ENCODE results near the gene KIAA1549.

KIAA1549 gene

DNA sequence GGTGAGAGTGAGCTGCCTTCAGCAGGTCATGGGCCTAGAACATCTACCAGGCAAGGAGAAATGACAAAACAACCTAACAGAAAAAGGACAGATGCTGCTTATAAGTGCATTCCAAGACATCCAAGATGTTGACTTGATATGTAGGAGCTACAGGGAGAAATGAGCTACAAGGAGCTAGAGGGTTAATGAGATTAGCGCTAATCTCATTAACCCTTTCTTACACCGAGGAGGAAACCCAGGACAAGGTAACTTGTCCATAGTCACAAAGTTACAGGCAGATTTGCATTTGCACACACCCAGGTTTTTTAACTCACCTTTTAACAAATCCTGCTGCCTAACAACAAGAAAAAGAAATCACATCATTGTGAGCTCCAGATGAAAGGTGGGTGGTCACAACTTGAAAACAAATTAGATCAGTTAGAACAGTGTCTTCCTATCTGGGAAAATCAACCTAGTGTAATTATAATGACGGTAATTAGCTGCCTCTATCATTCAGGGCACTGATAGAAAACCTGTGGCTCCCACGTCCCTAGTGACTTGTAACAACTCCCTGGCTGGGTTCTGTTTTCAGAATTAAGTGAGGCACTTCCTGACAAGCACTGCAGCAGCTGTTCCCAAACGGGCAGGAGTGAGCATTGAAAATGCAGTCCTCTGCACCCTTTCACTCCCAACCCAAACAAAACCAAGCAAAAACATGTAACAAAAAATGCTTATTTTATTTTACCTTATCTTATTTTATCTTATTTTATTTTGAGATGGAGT lies 5.7 kb downstream of the KIAA1549 start:
- no peak overlapping the region for H3K4me3 ChIP-seq (ENCODE audit: low read depth, low read length)
- TF ChIP-seq, protein P1, sequence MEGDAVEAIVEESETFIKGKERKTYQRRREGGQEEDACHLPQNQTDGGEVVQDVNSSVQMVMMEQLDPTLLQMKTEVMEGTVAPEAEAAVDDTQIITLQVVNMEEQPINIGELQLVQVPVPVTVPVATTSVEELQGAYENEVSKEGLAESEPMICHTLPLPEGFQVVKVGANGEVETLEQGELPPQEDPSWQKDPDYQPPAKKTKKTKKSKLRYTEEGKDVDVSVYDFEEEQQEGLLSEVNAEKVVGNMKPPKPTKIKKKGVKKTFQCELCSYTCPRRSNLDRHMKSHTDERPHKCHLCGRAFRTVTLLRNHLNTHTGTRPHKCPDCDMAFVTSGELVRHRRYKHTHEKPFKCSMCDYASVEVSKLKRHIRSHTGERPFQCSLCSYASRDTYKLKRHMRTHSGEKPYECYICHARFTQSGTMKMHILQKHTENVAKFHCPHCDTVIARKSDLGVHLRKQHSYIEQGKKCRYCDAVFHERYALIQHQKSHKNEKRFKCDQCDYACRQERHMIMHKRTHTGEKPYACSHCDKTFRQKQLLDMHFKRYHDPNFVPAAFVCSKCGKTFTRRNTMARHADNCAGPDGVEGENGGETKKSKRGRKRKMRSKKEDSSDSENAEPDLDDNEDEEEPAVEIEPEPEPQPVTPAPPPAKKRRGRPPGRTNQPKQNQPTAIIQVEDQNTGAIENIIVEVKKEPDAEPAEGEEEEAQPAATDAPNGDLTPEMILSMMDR (conservative IDR thresholded peaks at IDR 0.05; ENCODE audit: low read depth, low read length) = no peak
- DNase-seq (ENCODE audit: low read depth) = no peak

DNA sequence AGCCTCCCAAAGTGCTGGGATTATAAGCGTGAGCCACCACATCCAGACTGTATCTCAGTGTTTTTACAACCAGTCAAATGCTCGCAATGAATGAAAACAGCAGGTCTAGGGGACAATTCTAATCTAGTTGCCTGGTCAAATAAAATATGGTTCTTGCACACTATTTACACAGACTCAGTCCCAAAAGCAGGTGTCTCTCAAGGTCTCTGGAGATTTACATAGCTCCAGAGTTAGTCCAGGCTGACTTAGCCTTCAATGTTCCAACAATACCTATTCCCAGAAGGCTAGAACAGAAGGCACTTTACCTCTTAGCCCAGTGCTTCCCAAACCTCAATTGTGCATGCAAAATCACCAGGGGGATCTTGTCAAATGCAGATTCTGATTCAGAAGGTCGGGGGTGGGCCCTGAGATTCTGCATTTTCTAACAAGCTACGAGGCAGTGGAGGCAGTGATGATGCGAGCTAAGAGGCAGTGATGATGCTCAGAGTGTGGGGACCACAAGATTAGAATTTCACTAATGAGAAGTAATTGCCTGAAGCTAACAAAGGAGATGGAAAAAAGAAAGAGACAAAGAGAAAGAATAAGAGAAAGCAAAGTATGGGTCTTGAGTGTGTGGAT lies 6.4 kb downstream of the KIAA1549 start:
- TF ChIP-seq, protein P1 (conservative IDR thresholded peaks at IDR 0.05; ENCODE audit: low read depth, low read length) = no peak

DNA sequence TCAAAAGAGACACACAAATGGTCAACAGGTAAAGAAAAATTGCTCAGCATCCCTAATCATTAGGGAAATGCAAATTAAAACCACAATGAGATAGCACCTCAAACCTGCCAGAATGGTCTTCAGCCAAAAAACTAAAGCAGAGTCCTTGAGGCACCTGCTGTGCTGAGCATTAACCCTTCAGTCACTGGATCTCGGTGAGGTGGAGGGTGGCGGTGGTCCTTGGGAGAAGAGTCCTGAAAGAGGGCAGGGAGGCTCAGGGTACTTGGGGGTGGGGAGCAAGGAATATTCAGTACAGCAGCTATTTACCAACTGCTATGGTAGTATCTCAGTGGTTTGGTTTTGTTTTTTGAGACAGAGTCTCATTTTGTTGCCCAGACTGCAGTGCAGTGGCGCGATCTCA lies 7.1 kb downstream of the KIAA1549 start:
- no peak overlapping the region for H3K4me3 ChIP-seq (ENCODE audit: low read depth, low read length)
- no peak for DNase-seq (ENCODE audit: low read depth)
- TF ChIP-seq, protein P1 (conservative IDR thresholded peaks at IDR 0.05; ENCODE audit: low read depth, low read length) = no peak

More for the DNA sequence above, 6.4 kb downstream of the KIAA1549 start:
- DNase-seq (ENCODE audit: low read depth) = no peak
- H3K4me3 ChIP-seq (ENCODE audit: low read depth, low read length) = no peak overlapping the region

DNA sequence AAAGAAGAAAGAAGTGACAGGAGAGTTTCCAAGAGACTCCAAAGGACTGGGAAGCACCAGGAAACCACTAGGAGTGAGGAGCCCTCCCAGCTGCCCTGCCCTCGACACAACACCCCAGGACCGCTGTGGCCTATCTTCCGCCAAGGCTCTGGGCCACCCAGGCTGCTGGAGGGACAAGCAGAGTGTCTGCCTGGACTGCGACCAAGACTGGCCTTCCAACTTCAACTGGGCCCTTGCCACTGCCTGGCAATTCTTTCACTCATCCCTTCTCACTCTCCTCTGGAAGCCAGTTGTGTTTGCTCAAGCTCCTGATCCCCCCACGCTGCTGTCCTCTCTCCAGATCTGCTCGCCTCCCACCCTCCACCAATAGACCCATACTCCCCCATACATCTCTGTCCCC lies 10.2 kb downstream of the KIAA1549 start:
- no peak overlapping the region for H3K4me3 ChIP-seq (ENCODE audit: low read depth, low read length)
- DNase-seq (ENCODE audit: low read depth) = no peak
- TF ChIP-seq, protein P1 (conservative IDR thresholded peaks at IDR 0.05; ENCODE audit: low read depth, low read length) = no peak

DNA sequence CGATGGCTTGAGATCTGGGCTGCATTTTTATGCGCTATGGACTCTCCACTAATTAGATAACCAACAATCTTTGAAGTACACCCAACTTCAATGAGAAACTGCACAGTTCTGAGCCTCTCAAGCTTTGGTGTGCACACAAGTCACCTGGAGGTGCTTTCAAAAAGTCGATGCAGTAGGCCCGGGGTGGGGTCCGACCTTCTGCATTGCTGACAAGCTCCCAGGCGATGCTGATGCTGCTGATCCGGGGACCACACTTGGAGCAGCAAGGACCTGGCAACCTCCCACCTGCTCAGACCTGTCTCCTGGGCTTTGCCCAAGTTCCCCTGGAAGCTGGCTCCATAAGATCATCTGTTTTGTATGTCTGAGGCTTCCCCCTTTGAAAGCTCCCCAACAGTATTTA lies 10.7 kb downstream of the KIAA1549 start:
- no peak for DNase-seq (ENCODE audit: low read depth)
- TF ChIP-seq, protein P1 (conservative IDR thresholded peaks at IDR 0.05; ENCODE audit: low read depth, low read length) = no peak

DNA sequence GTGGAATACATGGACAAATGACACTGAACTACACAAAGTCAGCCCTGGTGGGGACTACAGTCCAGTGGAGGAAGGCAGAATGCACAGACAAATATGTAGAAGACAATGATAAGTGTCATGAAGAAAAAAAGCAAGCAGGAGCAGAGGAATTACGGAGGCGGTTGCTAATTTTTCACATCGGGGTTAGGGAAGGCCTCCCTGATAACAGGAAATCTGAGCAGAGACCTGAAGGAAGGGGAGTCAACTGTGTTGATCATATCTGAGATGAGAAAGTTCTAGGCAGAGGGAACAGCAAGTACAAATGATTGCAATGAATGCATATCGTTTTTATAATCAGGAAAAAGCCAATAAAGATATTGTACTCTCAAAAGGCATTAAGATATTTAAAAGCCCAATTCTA lies 14.0 kb downstream of the KIAA1549 start:
- TF ChIP-seq, protein P1 (conservative IDR thresholded peaks at IDR 0.05; ENCODE audit: low read depth, low read length) = no peak
- DNase-seq (ENCODE audit: low read depth) = no peak
- no peak overlapping the region for H3K4me3 ChIP-seq (ENCODE audit: low read depth, low read length)

More for the DNA sequence above, 10.7 kb downstream of the KIAA1549 start:
- H3K4me3 ChIP-seq (ENCODE audit: low read depth, low read length) = no peak overlapping the region

Measured in choroid plexus epithelial cell (primary cell).